ENCODE measurements around the gene FLII. TPM values are rescaled to one million over a fixed set of nuclear protein-coding genes. Genes with fewer than 3 reads are reported as not detected.
A peak's percentile ranks its signal among the peaks of the same experiment; 100 is the strongest.

The FLII gene
- total and polyA plus RNA-seq, 2 of the 8 experiments (the other 6 are each of a cell fraction or from before 2014, with no cell fraction given) = 300 to 549 TPM

DNA sequence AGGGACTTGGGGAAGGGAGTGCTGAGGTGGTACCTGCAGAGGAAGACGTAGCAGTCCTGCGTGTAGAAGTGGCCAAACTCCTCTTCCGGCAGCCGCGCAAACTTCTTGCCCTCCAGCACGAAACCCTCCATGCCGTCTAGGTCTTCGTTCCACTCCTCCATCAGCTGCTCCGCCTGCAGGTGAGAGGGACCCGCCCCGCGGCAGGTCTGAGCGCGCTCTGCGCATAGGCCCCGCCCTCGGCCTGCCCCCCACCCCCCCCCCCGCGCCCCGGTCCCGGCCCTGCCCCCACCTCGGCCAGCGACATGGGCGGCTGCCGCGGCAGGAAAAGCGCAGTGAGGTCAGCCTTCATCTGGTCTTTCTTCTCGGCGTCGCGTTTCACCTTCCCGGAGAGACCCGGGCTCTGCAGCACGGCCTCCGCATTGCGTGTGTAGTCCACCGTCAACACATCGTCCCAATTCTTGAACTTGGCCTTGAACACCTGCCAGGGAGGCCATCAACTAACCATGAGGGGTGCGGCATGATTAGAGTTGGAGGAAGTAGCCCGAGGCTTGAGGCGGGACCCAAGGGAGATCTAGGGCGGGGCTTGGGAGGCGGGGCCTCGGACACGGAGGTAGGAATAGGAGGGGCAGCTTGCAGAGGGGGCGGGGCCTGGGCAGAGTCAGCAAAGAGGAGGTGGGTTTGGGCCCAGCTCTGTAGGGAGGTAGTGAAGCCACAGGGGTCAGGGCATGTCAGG is 11.5 kb downstream of the FLII start:
- FAIRE-seq (peak; percentile 85), DNase-seq (ENCODE audit: low read depth in 1 of 2, low spot score in 2 of 2) (peak; percentile 83 to 98)
- POLR2A ChIA-PET (ENCODE audit: partially characterized antibody) = interaction anchor here (0.7 to 13.9 kb wide), 24 partner anchors 9 to 89 kb away, joined by 3 to 171 read pairs (median 4); partner anchors contain the start of genes ALKBH5, FLII, LLGL1 and MIEF2
- Histone ChIP-seq H3K4ac (replicated peaks; ENCODE audit: insufficient read length, low read depth, low read length) (peak overlapping the region; percentile 83), H3K79me1 (ENCODE audit: low read depth, low read length) (no peaks in the 10 kb centered on the region; the same call in 1 of the 2 replicates), H2BK120ac (replicated peaks; ENCODE audit: low read depth, low read length) (no peak overlapping the region), H3K27me3 (replicated peaks in 1 of 4; ENCODE audit: control insufficient read depth in 3 of 4, extremely low read depth in 1 of 4, insufficient read depth in 3 of 4, low read length in 3 of 4) (no peaks in the 10 kb centered on the region), H3K18ac (ENCODE audit: extremely low read depth, low read length) (peak overlapping the region; percentile 93), H3K23ac (ENCODE audit: insufficient read length) (no peak overlapping the region), H2AFZ (ENCODE audit: low read length) (peak overlapping the region; percentile 99), H3K27ac (ENCODE audit: low read depth, low read length) (peak overlapping the region; percentile 84; the same call in 1 of the 2 replicates), H3K9ac (replicated peaks in 1 of 4; ENCODE audit: extremely low read depth in 1 of 4, low read depth in 3 of 4, low read length in 3 of 4) (peak overlapping the region; percentile 46 to 82 (median 66)), H3K9me3 (ENCODE audit: insufficient read depth in 2 of 2, low read depth in 1 of 2, low read length in 1 of 2) (no peaks in the 10 kb centered on the region), H3K23me2 (ENCODE audit: low read depth, low read length) (peaks cover 5% of the 10 kb centered on the region), H2BK12ac (ENCODE audit: low read depth, low read length) (peak overlapping the region; percentile 82; the same call in 1 of the 2 replicates), H4K20me1 (replicated peaks in 1 of 2; ENCODE audit: control insufficient read depth in 1 of 2, insufficient read depth in 2 of 2, low read length in 2 of 2) (peaks cover 10 to 16% of the 10 kb centered on the region in 2 experiments), H3K4me1 (replicated peaks in 1 of 4; ENCODE audit: control insufficient read depth in 3 of 4, insufficient read depth in 4 of 4, low read length in 3 of 4) (peaks cover 0 to 16% (median 9%) of the 10 kb centered on the region in 4 experiments; a peak in 6 of 7 replicates), H4K5ac (ENCODE audit: insufficient read length, low read depth, low read length) (peak overlapping the region; percentile 97), H3K4me2 (ENCODE audit: insufficient read depth in 1 of 2, low read depth in 2 of 2, low read length in 2 of 2) (peak overlapping the region; percentile 93 to 98), H3K4me3 (ENCODE audit: extremely low read depth in 1 of 4, insufficient read depth in 2 of 4, low read depth in 3 of 4, low read length in 4 of 4) (peak overlapping the region; percentile 43 to 64 (median 63); a peak in 7 of 8 replicates), H2BK5ac (ENCODE audit: low read depth, low read length) (peak overlapping the region; percentile 94), H4K8ac (ENCODE audit: extremely low read depth, insufficient read depth, low read length) (peak overlapping the region; percentile 97; the same call in 1 of the 2 replicates), H3K36me3 (ENCODE audit: control insufficient read depth in 2 of 4, insufficient read depth in 4 of 4, low read length in 3 of 4) (peaks cover 30 to 57% (median 52%) of the 10 kb centered on the region in 4 experiments), H3K56ac (replicated peaks; ENCODE audit: insufficient read length, low read depth, low read length) (peak overlapping the region; percentile 78), H4K91ac (replicated peaks; ENCODE audit: insufficient read length, low read length) (peak overlapping the region; percentile 79), H2BK20ac (ENCODE audit: low read length) (no peak overlapping the region), H3K14ac (ENCODE audit: insufficient read length) (no peak overlapping the region), H2AK5ac (ENCODE audit: low read depth, low read length) (no peak overlapping the region; the same call in 1 of the 2 replicates), H2BK15ac (ENCODE audit: low read length) (peak overlapping the region; percentile 73; the same call in 1 of the 2 replicates), H3K79me2 (ENCODE audit: control insufficient read depth in 1 of 2, insufficient read depth in 2 of 2, low read length in 2 of 2) (no peaks in the 10 kb centered on the region)
- 3% methylated on average over 14 of the region's 46 CpGs; no CpG with 5 or more reads in 1 of the 2 experiments for WGBS, 2 experiments (ENCODE audit: extremely low coverage in 1 of 2, insufficient coverage in 1 of 2, insufficient read length in 1 of 2, insufficient replicate concordance in 2 of 2, low coverage in 1 of 2, low lambda C conversion rate in 2 of 2, missing lambda C conversion rate in 1 of 2)
- CTCF ChIA-PET (ENCODE audit: partially characterized antibody) = interaction anchor here (0.6 to 4.0 kb wide), 21 partner anchors 10 to 774 kb away, joined by 3 to 30 read pairs (median 4); partner anchors contain the start of genes MIEF2, SMCR8 and TOP3A
- TF ChIP-seq TBP (IDR thresholded peaks at IDR 0.05; ENCODE audit: low read depth, low read length) (peak; percentile 66; the same call in 1 of the 2 replicates), SAP30 (IDR thresholded peaks at IDR 0.05; ENCODE audit: insufficient read depth, insufficient replicate concordance, low read length) (peak; percentile 22), KDM4A (IDR thresholded peaks at IDR 0.05; ENCODE audit: low read depth, low read length, severe bottlenecking) (peak; percentile 32), TAF1 (IDR thresholded peaks at IDR 0.05; ENCODE audit: low read depth, low read length) (peak; percentile 51; the same call in 1 of the 2 replicates), KDM1A (IDR thresholded peaks at IDR 0.05; ENCODE audit: borderline replicate concordance, low read length) (no peak), MAFK (IDR thresholded peaks at IDR 0.05; ENCODE audit: low read depth, low read length) (no peak), RBBP5 (IDR thresholded peaks at IDR 0.05; ENCODE audit: borderline replicate concordance, low read depth, low read length) (peak; percentile 93; the same call in 1 of the 2 replicates), TAF7 (optimal IDR thresholded peaks at IDR 0.05; ENCODE audit: borderline replicate concordance, low read depth, low read length) (peak; percentile 71), NANOG (IDR thresholded peaks at IDR 0.05; ENCODE audit: insufficient read depth, low read depth, low read length, poor library complexity, severe bottlenecking) (peak; percentile 82)
- TF ChIP-seq, protein P1, sequence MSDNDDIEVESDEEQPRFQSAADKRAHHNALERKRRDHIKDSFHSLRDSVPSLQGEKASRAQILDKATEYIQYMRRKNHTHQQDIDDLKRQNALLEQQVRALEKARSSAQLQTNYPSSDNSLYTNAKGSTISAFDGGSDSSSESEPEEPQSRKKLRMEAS (IDR thresholded peaks at IDR 0.05) = peak; percentile 41; the same call in 1 of the 2 replicates
